ENCODE measurements around the gene A1BG. TPM values are rescaled to one million over a fixed set of nuclear protein-coding genes. Genes with fewer than 3 reads are reported as not detected.

Gene A1BG
- total RNA-seq, 2 donors from 2014 or later = 12.6 to 16.4 TPM

DNA sequence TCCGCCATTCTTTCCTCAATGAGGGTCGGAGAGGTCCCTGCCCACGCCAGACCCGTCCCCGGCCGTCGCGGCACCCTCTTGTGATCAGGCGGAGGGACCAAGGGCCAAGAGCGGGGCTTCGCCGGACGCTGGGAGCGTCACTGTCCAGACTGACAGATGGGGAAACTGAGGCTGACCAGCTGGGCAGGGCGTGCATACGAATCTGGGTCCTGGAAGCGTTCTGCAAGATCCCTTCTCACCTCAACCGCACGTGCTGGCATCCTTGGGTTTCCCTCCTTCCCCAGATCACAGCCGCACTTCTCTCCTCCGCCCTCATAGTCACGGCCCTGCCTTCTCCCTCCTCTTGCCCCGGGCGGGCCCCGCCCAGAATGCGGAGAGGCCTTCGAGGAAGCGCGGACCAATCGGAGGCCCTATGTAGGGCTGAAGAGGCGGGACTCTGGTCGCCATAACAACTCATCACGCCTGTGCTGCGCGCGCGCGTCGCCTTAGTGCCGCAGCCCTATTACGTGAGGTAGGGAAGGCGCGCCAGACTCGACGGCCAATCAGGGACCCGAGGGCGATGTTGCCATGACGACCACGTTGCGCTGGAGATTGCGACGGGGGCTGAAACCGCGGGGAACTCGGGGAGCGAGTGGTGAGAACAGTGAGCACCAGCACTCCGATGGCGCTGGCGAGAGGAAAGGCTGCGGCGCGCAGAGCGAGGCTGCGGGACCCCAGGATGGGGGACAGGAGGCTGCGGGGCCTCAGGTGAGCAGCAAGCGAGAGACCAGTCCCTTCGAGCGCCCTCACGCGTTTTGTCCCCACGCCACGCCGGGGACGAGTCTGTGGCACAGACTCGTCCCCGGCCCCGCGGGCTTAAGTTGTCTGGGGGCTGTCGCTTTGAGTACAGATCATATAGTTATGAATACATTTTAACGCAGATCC, 47.9 kb upstream of the A1BG start:
- Histone ChIP-seq H3K27ac (ENCODE audit: low read depth, low read length) (peak overlapping the region; percentile 87), H3K9me3 (ENCODE audit: control insufficient read depth, low read length) (no peaks in the 10 kb centered on the region)

DNA sequence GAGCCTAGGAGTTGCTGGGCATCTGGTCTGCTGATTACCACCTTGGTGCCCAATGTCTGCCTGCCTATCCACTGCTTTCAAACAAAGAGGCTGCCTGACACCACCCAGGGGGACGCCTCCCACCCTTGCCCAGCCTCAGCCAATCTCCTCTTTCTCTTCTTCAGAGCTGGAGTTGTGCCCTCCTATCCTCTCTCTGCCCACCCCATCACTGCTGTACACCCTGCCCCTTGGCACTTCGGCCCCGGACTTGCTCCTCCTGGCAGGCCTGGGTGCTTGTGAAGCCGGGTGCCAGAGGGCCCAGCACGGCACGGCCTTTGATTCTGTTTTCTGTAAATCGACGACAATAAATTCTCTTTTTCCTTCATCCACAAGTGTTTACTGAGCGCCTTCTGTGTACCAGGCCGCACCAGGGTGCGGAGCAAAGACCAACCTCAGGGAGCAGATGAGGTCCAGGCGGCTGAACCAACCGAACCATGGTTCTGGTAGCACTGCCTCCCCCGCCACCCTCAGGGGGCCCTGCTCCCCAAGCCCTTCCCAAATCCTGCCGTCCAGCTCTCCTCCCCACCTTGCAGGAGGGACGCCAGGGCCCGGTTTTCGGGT, 47.1 kb upstream of the A1BG start:
- H3K4me1 Mint-ChIP-seq = peaks cover 10% of the 10 kb centered on the region
- H3K4me3 Mint-ChIP-seq = peak overlapping the region; percentile 76
- peaks cover 6% of the 10 kb centered on the region for H3K4me1 ChIP-seq (ENCODE audit: control insufficient read depth, insufficient read depth, low read length)
- no peak overlapping the region for H3K27ac ChIP-seq (ENCODE audit: low read depth, low read length)
- WGBS, 2 experiments (ENCODE audit: insufficient coverage in 1 of 2, insufficient read length in 1 of 2) = 84 to 97% methylated on average over 10 to 18 of the region's 18 CpGs
- peaks cover 51% of the 10 kb centered on the region for H3K27me3 Mint-ChIP-seq (ENCODE audit: insufficient read depth)
- peak overlapping the region; percentile 83 for H3K4me3 ChIP-seq (ENCODE audit: low read length)
- TF ChIP-seq, protein P1, sequence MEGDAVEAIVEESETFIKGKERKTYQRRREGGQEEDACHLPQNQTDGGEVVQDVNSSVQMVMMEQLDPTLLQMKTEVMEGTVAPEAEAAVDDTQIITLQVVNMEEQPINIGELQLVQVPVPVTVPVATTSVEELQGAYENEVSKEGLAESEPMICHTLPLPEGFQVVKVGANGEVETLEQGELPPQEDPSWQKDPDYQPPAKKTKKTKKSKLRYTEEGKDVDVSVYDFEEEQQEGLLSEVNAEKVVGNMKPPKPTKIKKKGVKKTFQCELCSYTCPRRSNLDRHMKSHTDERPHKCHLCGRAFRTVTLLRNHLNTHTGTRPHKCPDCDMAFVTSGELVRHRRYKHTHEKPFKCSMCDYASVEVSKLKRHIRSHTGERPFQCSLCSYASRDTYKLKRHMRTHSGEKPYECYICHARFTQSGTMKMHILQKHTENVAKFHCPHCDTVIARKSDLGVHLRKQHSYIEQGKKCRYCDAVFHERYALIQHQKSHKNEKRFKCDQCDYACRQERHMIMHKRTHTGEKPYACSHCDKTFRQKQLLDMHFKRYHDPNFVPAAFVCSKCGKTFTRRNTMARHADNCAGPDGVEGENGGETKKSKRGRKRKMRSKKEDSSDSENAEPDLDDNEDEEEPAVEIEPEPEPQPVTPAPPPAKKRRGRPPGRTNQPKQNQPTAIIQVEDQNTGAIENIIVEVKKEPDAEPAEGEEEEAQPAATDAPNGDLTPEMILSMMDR (conservative IDR thresholded peaks at IDR 0.05) = no peak
- peaks cover 4% of the 10 kb centered on the region for H3K36me3 Mint-ChIP-seq (ENCODE audit: low read depth)
- H3K9me3 Mint-ChIP-seq = no peaks in the 10 kb centered on the region
- no peaks in the 10 kb centered on the region for H3K9me3 ChIP-seq (ENCODE audit: control insufficient read depth, low read length)
- H3K27me3 ChIP-seq (ENCODE audit: control insufficient read depth, insufficient read depth, low read length, poor library complexity, severe bottlenecking) = no peaks in the 10 kb centered on the region
- peak overlapping the region; percentile 35 for H3K9ac ChIP-seq (ENCODE audit: extremely low read depth, low read length, poor library complexity, severe bottlenecking)
- no peak overlapping the region for H3K27ac Mint-ChIP-seq
- no peaks in the 10 kb centered on the region for H3K36me3 ChIP-seq (ENCODE audit: control insufficient read depth, insufficient read depth, low read length)
- no peak for DNase-seq

More for the DNA sequence above, 47.9 kb upstream of the A1BG start:
- Histone ChIP-seq H3K36me3 (ENCODE audit: control insufficient read depth, insufficient read depth, low read length) (no peaks in the 10 kb centered on the region), H3K27me3 (ENCODE audit: control insufficient read depth, insufficient read depth, low read length, poor library complexity, severe bottlenecking) (no peaks in the 10 kb centered on the region), H3K4me1 (ENCODE audit: control insufficient read depth, insufficient read depth, low read length) (peaks cover 6% of the 10 kb centered on the region), H3K9ac (ENCODE audit: extremely low read depth, low read length, poor library complexity, severe bottlenecking) (peak overlapping the region; percentile 86), H3K4me3 (ENCODE audit: low read length) (peak overlapping the region; percentile 86)
- 5 to 7% methylated on average over 30 to 74 of the region's 80 CpGs for WGBS, 2 experiments (ENCODE audit: insufficient coverage in 1 of 2, insufficient read length in 1 of 2)
- Mint-ChIP-seq H3K4me1 (peaks cover 10% of the 10 kb centered on the region), H3K27ac (peak overlapping the region; percentile 92), H3K9me3 (peaks cover under 1% of the 10 kb centered on the region), H3K27me3 (ENCODE audit: insufficient read depth) (peaks cover 44% of the 10 kb centered on the region), H3K4me3 (peak overlapping the region; percentile 76), H3K36me3 (ENCODE audit: low read depth) (peaks cover 4% of the 10 kb centered on the region)
- TF ChIP-seq, protein P1 (conservative IDR thresholded peaks at IDR 0.05) = no peak
- DNase-seq = peak; percentile 100

DNA sequence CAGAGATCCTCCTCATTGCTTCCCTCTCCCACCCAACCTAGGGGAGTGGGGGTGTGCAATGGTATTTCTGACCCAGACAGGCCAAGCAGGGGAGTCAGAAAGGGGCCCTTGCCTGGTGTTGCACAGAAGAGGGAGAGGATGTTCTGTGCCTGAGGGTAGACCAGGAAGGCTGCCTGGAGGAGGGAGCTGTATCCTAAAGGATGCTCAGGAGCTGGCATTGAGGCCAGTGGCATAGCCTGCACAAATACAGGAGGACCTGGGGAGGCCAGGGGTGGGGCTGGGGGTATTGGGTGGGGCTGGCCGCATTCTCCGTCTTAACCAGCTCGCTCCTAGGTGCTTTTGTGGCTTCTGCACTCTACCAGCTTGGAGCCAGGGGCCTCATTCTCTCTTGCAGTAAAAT, 46.6 kb upstream of the A1BG start:
- no peak overlapping the region for H3K9ac ChIP-seq (ENCODE audit: extremely low read depth, low read length, poor library complexity, severe bottlenecking)
- H3K9me3 ChIP-seq (ENCODE audit: control insufficient read depth, low read length) = no peaks in the 10 kb centered on the region
- 94 to 97% methylated on average over 3 of the region's 3 CpGs for whole genome bisulfite sequencing, 2 experiments (ENCODE audit: insufficient coverage in 1 of 2, insufficient read length in 1 of 2)
- no peak for DNase-seq
- peak overlapping the region; percentile 76 for H3K4me3 Mint-ChIP-seq
- no peaks in the 10 kb centered on the region for H3K27me3 ChIP-seq (ENCODE audit: control insufficient read depth, insufficient read depth, low read length, poor library complexity, severe bottlenecking)
- no peak overlapping the region for H3K27ac Mint-ChIP-seq
- no peak overlapping the region for H3K27ac ChIP-seq (ENCODE audit: low read depth, low read length)
- peaks cover 6% of the 10 kb centered on the region for H3K4me1 ChIP-seq (ENCODE audit: control insufficient read depth, insufficient read depth, low read length)
- H3K4me3 ChIP-seq (ENCODE audit: low read length) = no peak overlapping the region
- peaks cover 10% of the 10 kb centered on the region for H3K4me1 Mint-ChIP-seq
- peaks cover 5% of the 10 kb centered on the region for H3K36me3 ChIP-seq (ENCODE audit: control insufficient read depth, insufficient read depth, low read length)
- peaks cover 54% of the 10 kb centered on the region for H3K27me3 Mint-ChIP-seq (ENCODE audit: insufficient read depth)
- no peaks in the 10 kb centered on the region for H3K9me3 Mint-ChIP-seq
- TF ChIP-seq, protein P1 (conservative IDR thresholded peaks at IDR 0.05) = no peak
- peaks cover 4% of the 10 kb centered on the region for H3K36me3 Mint-ChIP-seq (ENCODE audit: low read depth)

Measured in endodermal cell (in vitro differentiated cells).